ENCODE data around the gene KRT73. TPM values are rescaled to one million over a fixed set of nuclear protein-coding genes. Genes with fewer than 3 reads are reported as not detected.
A peak's percentile ranks its signal among the peaks of the same experiment; 100 is the strongest.

The KRT73 gene
- total and polyA plus RNA-seq, 8 donors: not detected

DNA sequence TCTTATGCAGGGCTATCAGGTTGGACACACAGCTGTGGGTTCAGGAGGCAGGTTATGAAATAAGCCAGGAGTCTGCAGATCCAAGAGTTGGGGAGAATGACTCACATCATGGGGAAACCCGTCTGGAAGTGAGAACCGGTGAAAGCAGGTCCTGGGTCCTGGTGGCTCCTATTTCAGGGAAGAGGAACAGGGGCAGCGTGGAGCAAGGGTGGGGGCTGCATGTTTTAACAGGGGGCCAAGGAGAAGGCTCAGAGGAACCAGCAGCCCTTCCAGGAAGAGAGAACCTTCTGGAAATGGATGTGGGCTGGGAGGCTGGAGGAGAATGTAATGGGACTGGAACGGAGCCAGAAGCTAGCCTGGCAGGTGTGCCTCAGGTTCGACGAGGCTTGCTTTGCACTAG lies 36.9 kb downstream of the KRT73 start:
- 42 to 51% (median 48%) methylated on average over 6 of the region's 6 CpGs for WGBS, 5 donors
- Histone ChIP-seq H3K36me3 (no peaks in the 10 kb centered on the region), H3K27me3 (no peaks in the 10 kb centered on the region), H3K27ac (no peak overlapping the region), H3K4me3 (no peak overlapping the region), H3K9me3 (no peaks in the 10 kb centered on the region), H3K4me1 (no peaks in the 10 kb centered on the region)
- DNase-seq: peak in 1 of 2 donors; percentile 34
- no peak for TF ChIP-seq EP300 (IDR thresholded peaks at IDR 0.05)
- TF ChIP-seq, protein P1, sequence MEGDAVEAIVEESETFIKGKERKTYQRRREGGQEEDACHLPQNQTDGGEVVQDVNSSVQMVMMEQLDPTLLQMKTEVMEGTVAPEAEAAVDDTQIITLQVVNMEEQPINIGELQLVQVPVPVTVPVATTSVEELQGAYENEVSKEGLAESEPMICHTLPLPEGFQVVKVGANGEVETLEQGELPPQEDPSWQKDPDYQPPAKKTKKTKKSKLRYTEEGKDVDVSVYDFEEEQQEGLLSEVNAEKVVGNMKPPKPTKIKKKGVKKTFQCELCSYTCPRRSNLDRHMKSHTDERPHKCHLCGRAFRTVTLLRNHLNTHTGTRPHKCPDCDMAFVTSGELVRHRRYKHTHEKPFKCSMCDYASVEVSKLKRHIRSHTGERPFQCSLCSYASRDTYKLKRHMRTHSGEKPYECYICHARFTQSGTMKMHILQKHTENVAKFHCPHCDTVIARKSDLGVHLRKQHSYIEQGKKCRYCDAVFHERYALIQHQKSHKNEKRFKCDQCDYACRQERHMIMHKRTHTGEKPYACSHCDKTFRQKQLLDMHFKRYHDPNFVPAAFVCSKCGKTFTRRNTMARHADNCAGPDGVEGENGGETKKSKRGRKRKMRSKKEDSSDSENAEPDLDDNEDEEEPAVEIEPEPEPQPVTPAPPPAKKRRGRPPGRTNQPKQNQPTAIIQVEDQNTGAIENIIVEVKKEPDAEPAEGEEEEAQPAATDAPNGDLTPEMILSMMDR (IDR thresholded peaks at IDR 0.05): no peak
- TF ChIP-seq POLR2AphosphoS5 (IDR thresholded peaks at IDR 0.05): no peak
- TF ChIP-seq POLR2A (IDR thresholded peaks at IDR 0.05): no peak
- intact Hi-C loops (cut with DNase I; ENCODE audit: low total_unique reads): no loop called here

DNA sequence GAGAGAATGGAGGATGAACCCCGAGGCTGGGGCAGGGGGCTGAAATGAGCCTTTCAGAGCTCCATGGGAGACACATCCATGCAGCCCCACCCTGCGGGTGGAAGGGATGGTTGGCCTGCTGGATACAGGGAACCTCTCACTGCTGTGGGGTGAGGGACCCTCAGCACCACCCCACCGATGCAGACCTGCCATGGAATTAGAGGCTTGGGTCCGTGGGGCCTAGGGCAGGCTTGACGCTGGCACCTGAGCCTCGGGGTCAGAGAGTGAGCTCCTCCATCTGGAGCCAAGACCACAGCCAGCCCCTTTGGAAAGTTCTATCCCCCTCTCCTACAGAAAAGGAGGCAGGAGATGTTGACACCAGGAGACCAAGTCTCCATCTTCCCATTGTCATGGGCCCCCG lies 37.3 kb downstream of the KRT73 start:
- H3K9me3 ChIP-seq: no peaks in the 10 kb centered on the region
- H3K27ac ChIP-seq: no peak overlapping the region
- H3K27me3 ChIP-seq: no peaks in the 10 kb centered on the region
- intact Hi-C loops (cut with DNase I; ENCODE audit: low total_unique reads): no loop called here
- H3K4me3 ChIP-seq: no peak overlapping the region
- TF ChIP-seq POLR2A (IDR thresholded peaks at IDR 0.05): no peak
- TF ChIP-seq EP300 (IDR thresholded peaks at IDR 0.05): no peak
- no peak for TF ChIP-seq POLR2AphosphoS5 (IDR thresholded peaks at IDR 0.05)
- TF ChIP-seq, protein P1 (IDR thresholded peaks at IDR 0.05): no peak
- WGBS, 5 donors: 82 to 91% (median 83%) methylated on average over 5 to 7 of the region's 7 CpGs
- H3K4me1 ChIP-seq: no peaks in the 10 kb centered on the region
- H3K36me3 ChIP-seq: no peaks in the 10 kb centered on the region
- DNase-seq: no peak

DNA sequence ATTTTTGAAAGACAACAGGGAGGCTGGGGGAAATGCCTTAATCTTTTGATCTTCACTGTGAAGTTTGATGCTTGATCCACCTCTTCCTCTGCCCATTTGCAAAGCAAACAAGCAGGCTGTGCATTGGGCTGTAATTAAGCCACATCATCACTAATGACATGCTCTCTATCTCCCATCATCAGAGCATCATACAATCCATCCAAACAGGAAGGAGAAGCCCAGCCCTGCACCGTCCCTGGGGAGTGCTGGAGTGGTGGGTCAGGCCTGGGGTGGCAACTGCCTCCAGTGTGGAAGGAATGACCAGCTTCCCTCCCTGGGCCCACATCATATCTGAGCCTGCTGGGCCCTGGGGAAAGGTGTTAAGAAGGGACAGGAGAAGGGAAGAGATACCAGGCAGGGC lies 37.9 kb downstream of the KRT73 start:
- Histone ChIP-seq H3K36me3 (no peaks in the 10 kb centered on the region), H3K27ac (no peak overlapping the region), H3K4me3 (no peak overlapping the region), H3K27me3 (no peaks in the 10 kb centered on the region), H3K9me3 (no peaks in the 10 kb centered on the region), H3K4me1 (no peaks in the 10 kb centered on the region)
- intact Hi-C loops (cut with DNase I; ENCODE audit: low total_unique reads): no loop called here
- TF ChIP-seq POLR2A (IDR thresholded peaks at IDR 0.05): no peak
- TF ChIP-seq POLR2AphosphoS5 (IDR thresholded peaks at IDR 0.05): no peak
- TF ChIP-seq, protein P1 (IDR thresholded peaks at IDR 0.05): no peak
- no peak for TF ChIP-seq EP300 (IDR thresholded peaks at IDR 0.05)
- WGBS, 5 donors: 67 to 95% (median 82%) methylated on average over 1 of the region's 1 CpG
- DNase-seq: no peak

DNA sequence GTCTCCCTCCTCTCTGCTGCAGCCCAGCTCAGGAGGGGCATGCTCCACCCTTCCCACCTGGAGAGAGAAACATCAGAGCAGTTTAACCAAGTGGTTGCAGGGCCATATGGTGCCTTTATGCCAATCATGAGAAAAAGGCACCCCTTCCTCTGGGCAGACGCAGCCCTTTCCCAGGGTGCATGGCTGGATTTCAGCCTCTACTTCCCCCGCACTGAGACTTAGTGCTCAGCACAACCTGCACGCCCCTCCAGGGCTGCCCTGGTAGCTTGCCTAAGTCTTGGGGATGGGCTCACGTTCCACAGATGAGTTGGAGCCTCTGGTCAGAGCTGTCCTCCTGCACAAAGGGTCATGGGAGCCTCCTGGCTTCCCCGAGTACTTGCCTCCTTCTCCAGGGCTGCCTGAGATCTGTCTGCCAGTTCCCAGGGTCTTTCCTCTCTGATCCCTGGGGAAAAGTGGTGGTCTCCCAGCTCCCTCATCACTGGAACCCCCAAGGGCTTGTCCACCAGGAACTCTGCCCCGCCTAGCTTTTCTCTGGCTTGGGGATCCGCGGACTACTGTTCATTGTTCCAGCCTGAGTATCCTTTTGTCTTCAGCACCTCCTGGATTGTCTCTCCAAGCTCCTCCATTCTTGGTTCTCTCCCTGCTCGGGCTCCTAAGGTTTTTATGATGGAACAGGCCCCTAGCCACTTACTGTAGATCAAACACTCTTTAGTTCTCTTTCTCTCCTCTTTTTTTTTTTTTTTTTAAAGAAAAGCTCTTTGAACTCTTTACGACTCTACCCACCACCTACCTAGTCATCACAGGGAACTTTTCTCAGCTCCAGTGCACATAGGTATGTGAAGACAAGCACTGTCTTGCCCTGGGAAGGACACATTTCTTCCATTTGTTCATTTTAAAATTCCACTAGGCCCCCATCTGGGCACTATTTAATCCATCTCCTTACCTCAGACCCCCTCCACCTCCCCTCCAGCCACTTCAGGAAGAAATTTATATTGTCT lies 38.6 kb downstream of the KRT73 start:
- no peaks in the 10 kb centered on the region for H3K4me1 ChIP-seq
- DNase-seq: no peak
- H3K27me3 ChIP-seq: no peaks in the 10 kb centered on the region
- intact Hi-C loops (cut with DNase I; ENCODE audit: low total_unique reads): no loop called here
- no peak overlapping the region for H3K4me3 ChIP-seq
- WGBS, 5 donors: 72 to 80% (median 76%) methylated on average over 10 of the region's 10 CpGs
- no peaks in the 10 kb centered on the region for H3K9me3 ChIP-seq
- no peak overlapping the region for H3K27ac ChIP-seq
- TF ChIP-seq EP300 (IDR thresholded peaks at IDR 0.05): no peak
- TF ChIP-seq, protein P1 (IDR thresholded peaks at IDR 0.05): no peak
- no peak for TF ChIP-seq POLR2AphosphoS5 (IDR thresholded peaks at IDR 0.05)
- no peak for TF ChIP-seq POLR2A (IDR thresholded peaks at IDR 0.05)
- H3K36me3 ChIP-seq: no peaks in the 10 kb centered on the region
